NCI-H2227 treated with DMSO at 0.1 percent for 48 hours (cell line): ENCODE data around the gene KHNYN.
"Not testable (repeated sequence)": the region's sequence is repeated elsewhere in the genome, so short reads cannot be mapped to it uniquely, and the experiment has no call there.

Source experiments
- DNase-seq: peaks from one replicate; lab custom pipeline; 2025; lab: John Stamatoyannopoulos, UW

The KHNYN gene

GRCh38 chr14:24437736-24438067 is 7.9 kb downstream of the KHNYN start:
- DNase-seq = no peak

- no peak for DNase-seq
These were observed 8.7 kb downstream of the KHNYN start for GRCh38 chr14:24438223-24439097.

- DNase-seq = no peak
These were observed 9.5 kb downstream of the KHNYN start for GRCh38 chr14:24439257-24439656.

- DNase-seq = no peak
These were observed 10.3 kb downstream of the KHNYN start for GRCh38 chr14:24439830-24440605.

- DNase-seq = no peak
These were observed 11.0 kb downstream of the KHNYN start for GRCh38 chr14:24440606-24441399.

GRCh38 chr14:24441485-24441884 is 11.7 kb downstream of the KHNYN start:
- no peak for DNase-seq

- DNase-seq = peak; percentile 86
These were observed 12.1 kb downstream of the KHNYN start for GRCh38 chr14:24441904-24442239.

GRCh38 chr14:24442240-24443052 is 12.7 kb downstream of the KHNYN start, which contains the start of gene SDR39U1:
TSS of gene SDR39U1 (minus strand) at chr14:24442776. CDS start at chr14:24442769, 7 bp downstream.
- peak; percentile 98 for DNase-seq

- peak; percentile 36 for DNase-seq
These were observed 13.4 kb downstream of the KHNYN start for GRCh38 chr14:24443053-24443665.

- DNase-seq = not testable (repeated sequence)
These were observed 21.1 kb downstream of the KHNYN start for GRCh38 chr14:24450828-24451227.

GRCh38 chr14:24456980-24457379 is 27.2 kb downstream of the KHNYN start:
- no peak for DNase-seq

- no peak for DNase-seq
These were observed 29.0 kb downstream of the KHNYN start for GRCh38 chr14:24458736-24459135.

- no peak for DNase-seq
These were observed 29.6 kb downstream of the KHNYN start for GRCh38 chr14:24459331-24459730.

- DNase-seq = no peak
These were observed 31.6 kb downstream of the KHNYN start for GRCh38 chr14:24461336-24461735.

GRCh38 chr14:24463017-24463883 is 33.5 kb downstream of the KHNYN start:
- no peak for DNase-seq

GRCh38 chr14:24463884-24464785 is 34.4 kb downstream of the KHNYN start:
- DNase-seq = no peak

GRCh38 chr14:24465368-24465767 is 35.6 kb downstream of the KHNYN start:
- DNase-seq = no peak

GRCh38 chr14:24465805-24466204 is 36.1 kb downstream of the KHNYN start:
- DNase-seq = no peak

- DNase-seq = not testable (repeated sequence)
These were observed 40.7 kb downstream of the KHNYN start for GRCh38 chr14:24470450-24470849.
